ENCODE results near the gene SLC22A31. TPM values are rescaled to one million over a fixed set of nuclear protein-coding genes. Genes with fewer than 3 reads are reported as not detected.
"Not testable (repeated sequence)": the region's sequence is repeated elsewhere in the genome, so short reads cannot be mapped to it uniquely, and the experiment has no call there.

The SLC22A31 gene
- total and polyA plus RNA-seq, 2 experiments from 2014 or later, result not detected

GRCh38 chr16:89195521-89196171 lies 4.7 kb downstream of the SLC22A31 start:
- Histone ChIP-seq H3K36me3 (ENCODE audit: low read depth) (no peaks in the 10 kb centered on the region), H3K4me2 (ENCODE audit: unreplicated experiment) (no peak overlapping the region), H3K9me3 (ENCODE audit: low read depth) (no peaks in the 10 kb centered on the region), H3F3A (ENCODE audit: insufficient read depth) (no peaks in the 10 kb centered on the region), H3K9me2 (ENCODE audit: insufficient read depth) (no peaks in the 10 kb centered on the region), H3K4me1 (ENCODE audit: insufficient read depth) (no peaks in the 10 kb centered on the region), H3K4me3 (no peak overlapping the region), H3K27me3 (replicated peaks; ENCODE audit: insufficient read depth) (peaks cover 8% of the 10 kb centered on the region), H3K9ac (no peak overlapping the region), H3K79me2 (ENCODE audit: insufficient read depth) (no peaks in the 10 kb centered on the region), H4K20me1 (ENCODE audit: insufficient read depth) (no peaks in the 10 kb centered on the region), H3K27ac (no peak overlapping the region), H2AFZ (no peak overlapping the region)
- in situ Hi-C loops (cut with MboI), result no loop called here
- TF ChIP-seq EZH2phosphoT487 (IDR thresholded peaks at IDR 0.05; ENCODE audit: insufficient read depth, low read depth) (no peak), EZH2 (IDR thresholded peaks at IDR 0.05; ENCODE audit: insufficient read depth, poor library complexity, severe bottlenecking) (no peak)
- DNase-seq, result no peak
- WGBS, 2 experiments (ENCODE audit: low coverage in 1 of 2, low lambda C conversion rate in 2 of 2, missing lambda C conversion rate in 2 of 2), result 85 to 87% methylated on average over 21 of the region's 21 CpGs

GRCh38 chr16:89194340-89195311 lies 5.7 kb downstream of the SLC22A31 start:
- Histone ChIP-seq H3F3A (ENCODE audit: insufficient read depth) (no peaks in the 10 kb centered on the region), H2AFZ (no peak overlapping the region), H3K4me2 (ENCODE audit: unreplicated experiment) (no peak overlapping the region), H3K4me3 (no peak overlapping the region), H3K79me2 (ENCODE audit: insufficient read depth) (no peaks in the 10 kb centered on the region), H3K4me1 (ENCODE audit: insufficient read depth) (no peaks in the 10 kb centered on the region), H4K20me1 (ENCODE audit: insufficient read depth) (no peaks in the 10 kb centered on the region), H3K9ac (no peak overlapping the region), H3K36me3 (ENCODE audit: low read depth) (no peaks in the 10 kb centered on the region), H3K27ac (no peak overlapping the region), H3K9me2 (ENCODE audit: insufficient read depth) (no peaks in the 10 kb centered on the region), H3K9me3 (ENCODE audit: low read depth) (no peaks in the 10 kb centered on the region), H3K27me3 (replicated peaks; ENCODE audit: insufficient read depth) (no peaks in the 10 kb centered on the region; the same call in 1 of the 2 replicates)
- in situ Hi-C loops (cut with MboI), result no loop called here
- no peak for DNase-seq
- WGBS, 2 experiments (ENCODE audit: low coverage in 1 of 2, low lambda C conversion rate in 2 of 2, missing lambda C conversion rate in 2 of 2), result 86 to 89% methylated on average over 36 to 45 of the region's 45 CpGs
- TF ChIP-seq EZH2 (IDR thresholded peaks at IDR 0.05; ENCODE audit: insufficient read depth, poor library complexity, severe bottlenecking) (no peak), EZH2phosphoT487 (IDR thresholded peaks at IDR 0.05; ENCODE audit: insufficient read depth, low read depth) (no peak)

- H3K4me1 ChIP-seq (ENCODE audit: insufficient read depth), result no peaks in the 10 kb centered on the region
- no peak overlapping the region for H3K4me2 ChIP-seq (ENCODE audit: unreplicated experiment)
- in situ Hi-C loops (cut with MboI), result no loop called here
- H3K9ac ChIP-seq, result no peak overlapping the region
- no peaks in the 10 kb centered on the region for H3K36me3 ChIP-seq (ENCODE audit: low read depth)
- no peaks in the 10 kb centered on the region for H3K9me2 ChIP-seq (ENCODE audit: insufficient read depth)
- no peaks in the 10 kb centered on the region for H3K9me3 ChIP-seq (ENCODE audit: low read depth)
- TF ChIP-seq EZH2 (IDR thresholded peaks at IDR 0.05; ENCODE audit: insufficient read depth, poor library complexity, severe bottlenecking), result no peak
- no peak for TF ChIP-seq EZH2phosphoT487 (IDR thresholded peaks at IDR 0.05; ENCODE audit: insufficient read depth, low read depth)
- H3K27me3 ChIP-seq (replicated peaks; ENCODE audit: insufficient read depth), result no peaks in the 10 kb centered on the region
- 76 to 82% methylated on average over 24 to 38 of the region's 38 CpGs for WGBS, 2 experiments (ENCODE audit: low coverage in 1 of 2, low lambda C conversion rate in 2 of 2, missing lambda C conversion rate in 2 of 2)
- no peak overlapping the region for H2AFZ ChIP-seq
- H3F3A ChIP-seq (ENCODE audit: insufficient read depth), result no peaks in the 10 kb centered on the region
- H3K27ac ChIP-seq, result no peak overlapping the region
- H4K20me1 ChIP-seq (ENCODE audit: insufficient read depth), result no peaks in the 10 kb centered on the region
- H3K79me2 ChIP-seq (ENCODE audit: insufficient read depth), result no peaks in the 10 kb centered on the region
- H3K4me3 ChIP-seq, result no peak overlapping the region
- no peak for DNase-seq
These were observed 6.6 kb downstream of the SLC22A31 start for GRCh38 chr16:89193576-89194293.

- in situ Hi-C loops (cut with MboI), result no loop called here
- H3K4me1 ChIP-seq (ENCODE audit: insufficient read depth), result no peaks in the 10 kb centered on the region
- no peak overlapping the region for H3K4me2 ChIP-seq (ENCODE audit: unreplicated experiment)
- peak; percentile 72 for DNase-seq
- H3K27me3 ChIP-seq (replicated peaks; ENCODE audit: insufficient read depth), result no peaks in the 10 kb centered on the region
- no peak overlapping the region for H2AFZ ChIP-seq
- H3F3A ChIP-seq (ENCODE audit: insufficient read depth), result no peaks in the 10 kb centered on the region
- no peaks in the 10 kb centered on the region for H3K9me2 ChIP-seq (ENCODE audit: insufficient read depth)
- H3K79me2 ChIP-seq (ENCODE audit: insufficient read depth), result no peaks in the 10 kb centered on the region
- no peak for TF ChIP-seq EZH2 (IDR thresholded peaks at IDR 0.05; ENCODE audit: insufficient read depth, poor library complexity, severe bottlenecking)
- TF ChIP-seq EZH2phosphoT487 (IDR thresholded peaks at IDR 0.05; ENCODE audit: insufficient read depth, low read depth), result no peak
- WGBS, 2 experiments (ENCODE audit: low coverage in 1 of 2, low lambda C conversion rate in 2 of 2, missing lambda C conversion rate in 2 of 2), result 4 to 13% methylated on average over 11 to 39 of the region's 39 CpGs
- H3K9me3 ChIP-seq (ENCODE audit: low read depth), result no peaks in the 10 kb centered on the region
- H4K20me1 ChIP-seq (ENCODE audit: insufficient read depth), result no peaks in the 10 kb centered on the region
- no peak overlapping the region for H3K9ac ChIP-seq
- no peak overlapping the region for H3K4me3 ChIP-seq
- H3K36me3 ChIP-seq (ENCODE audit: low read depth), result no peaks in the 10 kb centered on the region
- no peak overlapping the region for H3K27ac ChIP-seq
These were observed 7.3 kb downstream of the SLC22A31 start for GRCh38 chr16:89192956-89193575.

GRCh38 chr16:89192186-89192955 lies 8.0 kb downstream of the SLC22A31 start:
- H3K27me3 ChIP-seq (replicated peaks; ENCODE audit: insufficient read depth); H3K4me1 ChIP-seq (ENCODE audit: insufficient read depth); H4K20me1 ChIP-seq (ENCODE audit: insufficient read depth); H3K27ac ChIP-seq; H3K79me2 ChIP-seq (ENCODE audit: insufficient read depth); in situ Hi-C loops (cut with MboI); H3F3A ChIP-seq (ENCODE audit: insufficient read depth); H3K36me3 ChIP-seq (ENCODE audit: low read depth); H3K9me3 ChIP-seq (ENCODE audit: low read depth); H3K9me2 ChIP-seq (ENCODE audit: insufficient read depth): not testable (repeated sequence)
- Histone ChIP-seq H3K9ac (peak overlapping the region; percentile 66), H2AFZ (peak overlapping the region; percentile 55), H3K4me3 (peak overlapping the region; percentile 61), H3K4me2 (ENCODE audit: unreplicated experiment) (peak overlapping the region; percentile 46)
- WGBS, 2 experiments (ENCODE audit: low coverage in 1 of 2, low lambda C conversion rate in 2 of 2, missing lambda C conversion rate in 2 of 2), result 0 to 3% methylated on average over 8 to 63 of the region's 63 CpGs
- DNase-seq, result peak; percentile 81

All from GM23248 (cell line).